Duodenal mucosa (tissue), 2 donors: ENCODE measurements around the gene SEZ6L.

ENCODE experiments used
- H3K27ac ChIP-seq: one replicate; pipeline ENCODE4 v1.7.0; 2013; ENCODE audit warnings: low read depth, low read length
- H3K27me3 ChIP-seq, 2 donors: one replicate each; pipeline ENCODE4 v1.7.0; 2013; ENCODE audit warnings: low read length in 2 of 2, control low read depth in 1 of 2; ENCODE audit not compliant: insufficient read depth in 2 of 2, control insufficient read depth in 1 of 2
- H3K36me3 ChIP-seq, 2 donors: one replicate each; pipeline ENCODE4 v1.7.0; 2013; ENCODE audit warnings: low read length in 2 of 2, control low read depth in 1 of 2; ENCODE audit not compliant: insufficient read depth in 2 of 2, control insufficient read depth in 1 of 2
- H3K4me1 ChIP-seq, 2 donors: one replicate each; pipeline ENCODE4 v1.7.0; 2013; ENCODE audit warnings: low read length in 2 of 2, control low read depth in 1 of 2; ENCODE audit not compliant: insufficient read depth in 2 of 2, control insufficient read depth in 1 of 2
- H3K4me3 ChIP-seq, 2 donors: one replicate each; pipeline ENCODE4 v1.7.0; 2013; ENCODE audit warnings: low read length in 2 of 2, low read depth in 1 of 2
- H3K9ac ChIP-seq, 2 donors: one replicate each; pipeline ENCODE4 v1.7.0; 2013; ENCODE audit warnings: low read length in 2 of 2, low read depth in 1 of 2
- H3K9me3 ChIP-seq, 2 donors: one replicate each; pipeline ENCODE4 v1.7.0; 2013; ENCODE audit warnings: low read length in 2 of 2, control low read depth in 1 of 2; ENCODE audit not compliant: control insufficient read depth in 1 of 2

SEZ6L gene

GRCh38 chr22:26428515-26429457 is 259.5 kb downstream of the SEZ6L start, which contains the start of gene ASPHD2:
Gene ASPHD2, plus strand, starts transcription at chr22:26429260. Its CDS starts 4,356 bp downstream, at chr22:26433616.
- peaks cover 17 to 23% of the 10 kb centered on the region in 2 donors for H3K4me1 ChIP-seq
- H3K36me3 ChIP-seq, result peaks cover 0 to 4% of the 10 kb centered on the region in 2 donors
- no peaks in the 10 kb centered on the region for H3K27me3 ChIP-seq
- peak within 1 kb of the TSS; percentile 76 for H3K27ac ChIP-seq
- H3K4me3 ChIP-seq, result peak within 1 kb of the TSS; percentile 67 to 83
- H3K9me3 ChIP-seq, result no peaks in the 10 kb centered on the region
- peak within 1 kb of the TSS; percentile 48 to 64 for H3K9ac ChIP-seq

GRCh38 chr22:26429458-26430286 is 260.4 kb downstream of the SEZ6L start:
- peaks cover 17 to 23% of the 10 kb centered on the region in 2 donors for H3K4me1 ChIP-seq
- peak overlapping the region in 1 of 2 donors; percentile 35 for H3K9ac ChIP-seq
- H3K36me3 ChIP-seq, result peaks cover 0 to 7% of the 10 kb centered on the region in 2 donors
- no peaks in the 10 kb centered on the region for H3K9me3 ChIP-seq
- no peaks in the 10 kb centered on the region for H3K27me3 ChIP-seq
- no peak overlapping the region for H3K27ac ChIP-seq
- H3K4me3 ChIP-seq, result peak overlapping the region; percentile 63 to 68

GRCh38 chr22:26430600-26430999 is 261.3 kb downstream of the SEZ6L start:
- no peak overlapping the region for H3K9ac ChIP-seq
- no peak overlapping the region for H3K4me3 ChIP-seq
- H3K27ac ChIP-seq, result no peak overlapping the region

GRCh38 chr22:26431261-26431995 is 262.2 kb downstream of the SEZ6L start:
- Histone ChIP-seq H3K9me3 (no peaks in the 10 kb centered on the region), H3K4me1 (peaks cover 24 to 33% of the 10 kb centered on the region in 2 donors), H3K9ac (no peak overlapping the region), H3K27me3 (no peaks in the 10 kb centered on the region), H3K27ac (no peak overlapping the region), H3K4me3 (no peak overlapping the region), H3K36me3 (peaks cover 0 to 7% of the 10 kb centered on the region in 2 donors)

More at GRCh38 chr22:26430600-26430999, 261.3 kb downstream of the SEZ6L start:
- peaks cover 0 to 7% of the 10 kb centered on the region in 2 donors for H3K36me3 ChIP-seq
- no peaks in the 10 kb centered on the region for H3K9me3 ChIP-seq
- H3K27me3 ChIP-seq, result no peaks in the 10 kb centered on the region
- H3K4me1 ChIP-seq, result peaks cover 17 to 24% of the 10 kb centered on the region in 2 donors

GRCh38 chr22:26432619-26433311 is 263.5 kb downstream of the SEZ6L start:
- no peaks in the 10 kb centered on the region for H3K27me3 ChIP-seq
- H3K27ac ChIP-seq, result no peak overlapping the region
- H3K4me3 ChIP-seq, result no peak overlapping the region
- H3K9ac ChIP-seq, result no peak overlapping the region
- peaks cover 0 to 7% of the 10 kb centered on the region in 2 donors for H3K36me3 ChIP-seq
- peaks cover 36 to 46% of the 10 kb centered on the region in 2 donors for H3K4me1 ChIP-seq
- no peaks in the 10 kb centered on the region for H3K9me3 ChIP-seq
